NT2/D1 (cell line): ENCODE results near the gene LRMDA.

Source experiments
- SUZ12 ChIP-seq: IDR thresholded peaks from 2 replicates; pipeline ENCODE4 v1.6.1; 2011; ENCODE audit not compliant: insufficient read length, insufficient read depth; ENCODE audit errors: extremely low read depth
- YY1 ChIP-seq: IDR thresholded peaks from 2 replicates; pipeline ENCODE4 v1.6.1; 2011; ENCODE audit not compliant: insufficient read length, insufficient read depth
- ZNF274 ChIP-seq: IDR thresholded peaks from 2 replicates; pipeline ENCODE4 v1.6.1; 2011; ENCODE audit warnings: mild to moderate bottlenecking, low read depth, low read length

DNA sequence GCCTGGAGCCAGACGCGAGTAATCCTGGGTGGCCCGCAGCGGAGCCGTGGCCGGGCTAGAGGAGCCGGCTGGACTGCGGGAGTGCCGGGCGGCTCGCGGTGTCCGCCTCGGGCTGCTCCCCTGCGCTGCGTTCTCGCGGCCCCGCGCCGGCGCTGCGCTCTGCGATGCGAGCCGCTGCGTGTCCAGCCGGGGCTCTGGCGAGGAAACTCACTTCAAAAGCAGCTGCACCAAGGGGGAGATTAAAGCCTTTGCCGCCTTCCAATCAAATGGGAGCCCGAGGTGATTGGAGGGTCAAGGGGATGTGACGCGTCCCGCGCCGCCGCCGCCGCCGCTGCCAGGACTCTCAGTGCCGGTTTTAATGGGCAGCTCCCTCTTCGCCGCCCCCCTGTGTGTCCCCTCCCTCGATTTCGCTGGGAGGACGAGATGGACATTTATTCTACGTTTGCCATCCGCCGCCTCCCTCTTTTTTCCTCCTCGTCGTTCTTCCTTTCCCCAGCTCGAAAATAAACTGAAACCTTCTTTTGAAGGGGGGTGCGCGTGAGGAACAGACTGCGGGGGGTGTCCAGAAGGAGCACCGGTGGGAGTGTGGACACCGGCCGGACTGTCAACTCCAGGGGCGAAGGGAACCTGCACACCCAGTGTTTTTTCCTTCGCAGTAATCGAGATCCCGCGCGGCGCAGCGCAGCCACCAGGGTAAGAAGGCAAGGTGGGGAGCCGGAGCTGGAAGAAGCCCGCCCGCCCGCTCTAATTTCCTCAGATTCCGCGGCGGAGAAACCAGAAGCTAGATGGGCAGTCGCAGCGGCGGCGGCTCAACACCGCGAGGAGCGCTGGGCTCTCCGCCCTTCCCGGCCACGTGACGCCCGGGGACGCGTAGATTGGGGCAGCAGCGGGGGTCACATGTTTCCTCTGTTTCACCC, 29.6 kb upstream of the LRMDA start, which contains the start of gene ZNF503:
- TF ChIP-seq YY1 (no peak), SUZ12 (no peak), ZNF274 (no peak)
